ENCODE results near the gene LAG3. TPM values are rescaled to one million over a fixed set of nuclear protein-coding genes. Genes with fewer than 3 reads are reported as not detected.

The LAG3 gene
- total RNA-seq, 1 experiment from 2014 or later = 2.2 TPM

- Histone ChIP-seq H3T11ph (ENCODE audit: low read length) (no peak overlapping the region), H3K79me1 (ENCODE audit: insufficient read depth, low read depth, low read length, poor library complexity, severe bottlenecking) (peaks cover 8% of the 10 kb centered on the region), H3K18ac (ENCODE audit: insufficient read length, low read depth, low read length) (no peak overlapping the region), H3K56ac (ENCODE audit: insufficient read length, low read depth, low read length) (no peak overlapping the region), H3K4ac (ENCODE audit: low read depth, low read length) (no peak overlapping the region), H2BK15ac (ENCODE audit: low read depth, low read length) (no peak overlapping the region), H2BK120ac (ENCODE audit: low read depth, low read length, poor library complexity, severe bottlenecking) (no peak overlapping the region), H4K8ac (replicated peaks; ENCODE audit: insufficient read length, low read depth, low read length) (no peak overlapping the region), H2BK20ac (ENCODE audit: low read depth, low read length, poor library complexity, severe bottlenecking) (no peak overlapping the region), H4K5ac (ENCODE audit: insufficient read length, low read depth, low read length) (no peak overlapping the region), H3K79me2 (ENCODE audit: insufficient read depth, low read length) (peaks cover 4% of the 10 kb centered on the region), H2BK12ac (ENCODE audit: insufficient read length, low read depth, low read length) (no peak overlapping the region), H3K27me3 (ENCODE audit: insufficient read depth, low read length) (no peaks in the 10 kb centered on the region), H2AFZ (ENCODE audit: low read length) (no peak overlapping the region), H4K91ac (ENCODE audit: insufficient read length, low read depth, low read length) (no peak overlapping the region), H2BK5ac (ENCODE audit: insufficient read length, low read length) (no peak overlapping the region), H3K14ac (ENCODE audit: insufficient read depth, low read length) (no peak overlapping the region), H4K20me1 (ENCODE audit: control insufficient read depth, insufficient read depth, insufficient read length) (no peaks in the 10 kb centered on the region), H3K9me3 (ENCODE audit: control insufficient read depth, low read depth, low read length) (no peaks in the 10 kb centered on the region), H3K9ac (ENCODE audit: extremely low read depth, insufficient read length, low read length) (peak overlapping the region; percentile 91), H3K23me2 (ENCODE audit: insufficient read length, low read depth, low read length, poor library complexity, severe bottlenecking) (peaks cover 3% of the 10 kb centered on the region), H3K4me2 (ENCODE audit: insufficient read depth, insufficient read length, low read length) (peak overlapping the region; percentile 94), H3K27ac (ENCODE audit: insufficient read length, low read depth, low read length) (no peak overlapping the region), H2AK5ac (ENCODE audit: insufficient read length, low read length) (no peak overlapping the region), H3K23ac (ENCODE audit: insufficient read length, low read depth, low read length) (no peak overlapping the region), H3K4me1 (ENCODE audit: insufficient read depth, low read length) (peaks cover 6% of the 10 kb centered on the region; the same call in 1 of the 2 replicates)
- peak overlapping the region in 1 of 3 experiments; percentile 28; a peak in 2 of 7 replicates for H3K27ac Mint-ChIP-seq
- no CpG with 5 or more reads among the region's 7 CpGs for WGBS (ENCODE audit: extremely low coverage, insufficient read length, low lambda C conversion rate)
- H3K27me3 Mint-ChIP-seq (ENCODE audit: low read depth) = no peaks in the 10 kb centered on the region
- peak overlapping the region; percentile 91 to 98 for H3K4me3 Mint-ChIP-seq
- H3K9me3 Mint-ChIP-seq = no peaks in the 10 kb centered on the region
- no peak for DNase-seq
- H3K4me1 Mint-ChIP-seq = peaks cover 18 to 23% of the 10 kb centered on the region in 2 experiments
- H3K36me3 Mint-ChIP-seq (ENCODE audit: insufficient read depth in 1 of 3, low read depth in 3 of 3) = peaks cover 43 to 55% (median 55%) of the 10 kb centered on the region in 3 experiments; a peak in 6 of 7 replicates
- TF ChIP-seq CTCF (conservative IDR thresholded peaks at IDR 0.05) = no peak
These were observed 20.6 kb upstream of the LAG3 start for GRCh38 chr12:6751767-6752166.
